ENCODE measurements around the gene OR2A1.
"Not testable (repeated sequence)": the region's sequence is repeated elsewhere in the genome, so short reads cannot be mapped to it uniquely, and the experiment has no call there.

Gene OR2A1

GRCh38 chr7:144325868-144326267 lies 13.6 kb downstream of the OR2A1 start:
- not testable (repeated sequence) for DNase-seq (ENCODE audit: low read depth in 2 of 2)

GRCh38 chr7:144330044-144330443 lies 17.8 kb downstream of the OR2A1 start:
- not testable (repeated sequence) for DNase-seq (ENCODE audit: low read depth in 2 of 2)

GRCh38 chr7:144331221-144331995 lies 19.2 kb downstream of the OR2A1 start:
- DNase-seq (ENCODE audit: low read depth in 2 of 2) = not testable (repeated sequence)

GRCh38 chr7:144331996-144332288 lies 19.7 kb downstream of the OR2A1 start:
- DNase-seq (ENCODE audit: low read depth in 2 of 2) = not testable (repeated sequence)

- DNase-seq (ENCODE audit: low read depth in 2 of 2) = not testable (repeated sequence)
These were observed 36.4 kb downstream of the OR2A1 start for GRCh38 chr7:144348625-144349024.

GRCh38 chr7:144351667-144352066 lies 39.4 kb downstream of the OR2A1 start:
- not testable (repeated sequence) for DNase-seq (ENCODE audit: low read depth in 2 of 2)

- not testable (repeated sequence) for DNase-seq (ENCODE audit: low read depth in 2 of 2)
These were observed 43.1 kb downstream of the OR2A1 start, which contains the start of gene ARHGEF5 for GRCh38 chr7:144355176-144355822. Gene ARHGEF5 (plus strand): TSS chr7:144355402. CDS start chr7:144362670, 7,268 bp downstream.

- not testable (repeated sequence) for DNase-seq (ENCODE audit: low read depth in 2 of 2)
These were observed 44.0 kb downstream of the OR2A1 start for GRCh38 chr7:144356185-144356584.

- DNase-seq (ENCODE audit: low read depth in 2 of 2) = not testable (repeated sequence)
These were observed 44.6 kb downstream of the OR2A1 start for GRCh38 chr7:144356860-144357259.

GRCh38 chr7:144362061-144362460 lies 49.8 kb downstream of the OR2A1 start:
- DNase-seq (ENCODE audit: low read depth in 2 of 2) = not testable (repeated sequence)

- not testable (repeated sequence) for DNase-seq (ENCODE audit: low read depth in 2 of 2)
These were observed 53.3 kb downstream of the OR2A1 start for GRCh38 chr7:144365523-144365922.

- DNase-seq (ENCODE audit: low read depth in 2 of 2) = not testable (repeated sequence)
These were observed 55.0 kb downstream of the OR2A1 start for GRCh38 chr7:144367250-144367649.

- not testable (repeated sequence) for DNase-seq (ENCODE audit: low read depth in 2 of 2)
These were observed 57.0 kb downstream of the OR2A1 start for GRCh38 chr7:144369221-144369620.

Measured in stimulated activated CD8-positive, alpha-beta memory T cell treated with anti-CD3 and anti-CD28 coated beads, Interleukin-15, amount 100 ng/mL, for 4 hours (primary cell).